Progenitor cell of endocrine pancreas (in vitro differentiated cells): ENCODE results near the gene GRK5. TPM values are rescaled to one million over a fixed set of nuclear protein-coding genes. Genes with fewer than 3 reads are reported as not detected.

Experiments
- DNase-seq: peaks from one replicate; pipeline ENCODE4 v3.0.0; 2021; ENCODE audit warnings: low spot score; ENCODE audit not compliant: unreplicated experiment
- H3K27ac Mint-ChIP-seq: 2 replicates; pipeline ENCODE4 v1.8.0; 2021; ENCODE audit warnings: mild to moderate bottlenecking, moderate library complexity, mixed read lengths
- H3K27me3 Mint-ChIP-seq: 2 replicates; pipeline ENCODE4 v1.8.0; 2021; ENCODE audit warnings: mixed read lengths
- H3K36me3 Mint-ChIP-seq: 2 replicates; pipeline ENCODE4 v1.8.0; 2022; ENCODE audit warnings: mixed read lengths; ENCODE audit not compliant: insufficient read depth
- H3K4me1 Mint-ChIP-seq: 2 replicates; pipeline ENCODE4 v1.8.0; 2021; ENCODE audit warnings: low read depth, mixed read lengths
- H3K4me3 Mint-ChIP-seq: 2 replicates; pipeline ENCODE4 v1.8.0; 2021; ENCODE audit warnings: low read depth, mild to moderate bottlenecking, moderate library complexity, mixed read lengths
- H3K9me3 Mint-ChIP-seq: 2 replicates; pipeline ENCODE4 v1.8.0; 2021; ENCODE audit warnings: low read depth, mixed read lengths
- total RNA-seq: library from RNA; stranded (reverse); gene quantifications from 2 replicates; pipeline ENCODE4 v1.2.1, GENCODE V29; 2021
- TF ChIP-seq, protein P1 (sequence below): fragments of 200-600 bp; sonication (generic); IDR thresholded peaks from one replicate; pipeline ENCODE4 v1.5.0; 2021; ENCODE audit warnings: antibody characterized with exemption, mild to moderate bottlenecking; ENCODE audit not compliant: unreplicated experiment

Gene GRK5
- total RNA-seq, 1 donor from 2014 or later, result 21.6 TPM

DNA sequence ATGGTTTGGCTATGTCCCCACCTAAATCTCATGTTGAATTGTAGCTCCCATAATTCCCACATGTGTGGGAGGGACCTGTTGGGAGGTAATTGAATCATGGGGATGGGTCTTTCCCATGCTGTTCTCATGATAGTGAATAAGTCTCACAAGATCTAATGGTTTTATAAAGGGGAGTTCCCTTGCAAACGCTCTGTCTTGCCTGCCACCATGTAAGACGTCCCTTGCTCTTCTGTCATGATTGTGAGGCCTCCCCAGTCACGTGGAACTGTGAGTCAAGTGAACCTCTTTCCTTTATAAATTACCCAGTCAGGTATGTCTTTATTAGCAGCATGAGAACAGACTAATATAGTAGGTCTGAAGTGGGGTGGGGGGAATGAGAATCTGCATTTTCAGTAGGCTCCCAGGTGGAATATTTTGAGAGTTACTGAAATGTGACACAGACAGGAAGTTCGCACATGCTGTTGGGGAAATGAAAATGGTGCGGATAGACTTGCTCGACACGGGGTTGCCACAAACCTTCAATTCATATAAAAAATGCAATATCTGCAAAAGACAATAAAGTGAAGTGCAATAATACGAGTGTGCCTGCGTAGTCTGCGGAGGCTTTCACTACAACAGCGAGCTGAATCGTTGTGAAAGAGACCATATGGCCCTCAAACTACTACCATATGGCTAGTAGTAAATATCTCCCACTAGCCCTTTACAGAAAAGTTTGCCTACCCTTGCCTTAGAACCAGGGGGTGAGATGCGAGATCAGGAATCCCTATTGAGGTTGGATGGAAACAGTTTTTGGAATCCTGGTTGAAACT is 166.1 kb downstream of the GRK5 start:
- Mint-ChIP-seq H3K4me1 (peaks cover 20% of the 10 kb centered on the region), H3K4me3 (no peak overlapping the region), H3K27me3 (no peaks in the 10 kb centered on the region), H3K27ac (peak overlapping the region; percentile 24), H3K36me3 (no peaks in the 10 kb centered on the region), H3K9me3 (no peaks in the 10 kb centered on the region)
- DNase-seq, result no peak
- TF ChIP-seq, protein P1, sequence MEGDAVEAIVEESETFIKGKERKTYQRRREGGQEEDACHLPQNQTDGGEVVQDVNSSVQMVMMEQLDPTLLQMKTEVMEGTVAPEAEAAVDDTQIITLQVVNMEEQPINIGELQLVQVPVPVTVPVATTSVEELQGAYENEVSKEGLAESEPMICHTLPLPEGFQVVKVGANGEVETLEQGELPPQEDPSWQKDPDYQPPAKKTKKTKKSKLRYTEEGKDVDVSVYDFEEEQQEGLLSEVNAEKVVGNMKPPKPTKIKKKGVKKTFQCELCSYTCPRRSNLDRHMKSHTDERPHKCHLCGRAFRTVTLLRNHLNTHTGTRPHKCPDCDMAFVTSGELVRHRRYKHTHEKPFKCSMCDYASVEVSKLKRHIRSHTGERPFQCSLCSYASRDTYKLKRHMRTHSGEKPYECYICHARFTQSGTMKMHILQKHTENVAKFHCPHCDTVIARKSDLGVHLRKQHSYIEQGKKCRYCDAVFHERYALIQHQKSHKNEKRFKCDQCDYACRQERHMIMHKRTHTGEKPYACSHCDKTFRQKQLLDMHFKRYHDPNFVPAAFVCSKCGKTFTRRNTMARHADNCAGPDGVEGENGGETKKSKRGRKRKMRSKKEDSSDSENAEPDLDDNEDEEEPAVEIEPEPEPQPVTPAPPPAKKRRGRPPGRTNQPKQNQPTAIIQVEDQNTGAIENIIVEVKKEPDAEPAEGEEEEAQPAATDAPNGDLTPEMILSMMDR, result no peak

- no peak for DNase-seq
- H3K9me3 Mint-ChIP-seq, result no peaks in the 10 kb centered on the region
- no peak overlapping the region for H3K4me3 Mint-ChIP-seq
- TF ChIP-seq, protein P1, result no peak
- peaks cover 18% of the 10 kb centered on the region for H3K4me1 Mint-ChIP-seq
- no peaks in the 10 kb centered on the region for H3K36me3 Mint-ChIP-seq
- H3K27ac Mint-ChIP-seq, result no peak overlapping the region
- H3K27me3 Mint-ChIP-seq, result no peaks in the 10 kb centered on the region
Measured at GRCh38 chr10:119374236-119374635, 166.9 kb downstream of the GRK5 start.

GRCh38 chr10:119375574-119376272 is 168.4 kb downstream of the GRK5 start:
- peaks cover 9% of the 10 kb centered on the region for H3K4me1 Mint-ChIP-seq

GRCh38 chr10:119377451-119377957 is 170.1 kb downstream of the GRK5 start:
- TF ChIP-seq, protein P1, result no peak
- Mint-ChIP-seq H3K4me3 (no peak overlapping the region), H3K27me3 (no peaks in the 10 kb centered on the region), H3K27ac (no peak overlapping the region), H3K9me3 (no peaks in the 10 kb centered on the region), H3K4me1 (peaks cover 9% of the 10 kb centered on the region), H3K36me3 (peaks cover 2% of the 10 kb centered on the region)
- no peak for DNase-seq

More at GRCh38 chr10:119375574-119376272, 168.4 kb downstream of the GRK5 start:
- no peaks in the 10 kb centered on the region for H3K27me3 Mint-ChIP-seq
- H3K4me3 Mint-ChIP-seq, result no peak overlapping the region
- H3K36me3 Mint-ChIP-seq, result no peaks in the 10 kb centered on the region
- TF ChIP-seq, protein P1, result no peak
- H3K27ac Mint-ChIP-seq, result no peak overlapping the region
- no peaks in the 10 kb centered on the region for H3K9me3 Mint-ChIP-seq
- no peak for DNase-seq

- Mint-ChIP-seq H3K27me3 (no peaks in the 10 kb centered on the region), H3K4me1 (peaks cover 9% of the 10 kb centered on the region), H3K36me3 (peaks cover 4% of the 10 kb centered on the region), H3K27ac (no peak overlapping the region), H3K4me3 (no peak overlapping the region), H3K9me3 (no peaks in the 10 kb centered on the region)
- DNase-seq, result no peak
- TF ChIP-seq, protein P1, result no peak
Measured at GRCh38 chr10:119377958-119378736, 170.8 kb downstream of the GRK5 start.
